ENCODE results near the gene ARHGAP18.
"Not testable (repeated sequence)": the region's sequence is repeated elsewhere in the genome, so short reads cannot be mapped to it uniquely, and the experiment has no call there.

ARHGAP18 gene

GRCh38 chr6:129575378-129576118 lies 134.4 kb downstream of the ARHGAP18 start:
- in situ Hi-C loops (cut with MboI; ENCODE audit: low pct_unique_long_range_greater_than_20kb, low sequenced_read_pairs), result loop anchor here (25.0 kb wide), 1 partner anchor 437 kb away; the partner anchor contains the start of gene L3MBTL3
- peak; percentile 66 for DNase-seq

GRCh38 chr6:129574605-129575004 lies 135.4 kb downstream of the ARHGAP18 start:
- in situ Hi-C loops (cut with MboI; ENCODE audit: low pct_unique_long_range_greater_than_20kb, low sequenced_read_pairs), result loop anchor here (25.0 kb wide), 1 partner anchor 438 kb away; the partner anchor contains the start of gene L3MBTL3
- DNase-seq, result not testable (repeated sequence)

GRCh38 chr6:129570929-129571328 lies 139.0 kb downstream of the ARHGAP18 start:
- not testable (repeated sequence) for DNase-seq

GRCh38 chr6:129568015-129568414 lies 142.0 kb downstream of the ARHGAP18 start:
- no peak for DNase-seq
- in situ Hi-C loops (cut with MboI; ENCODE audit: low pct_unique_long_range_greater_than_20kb, low sequenced_read_pairs), result no loop called here

More at GRCh38 chr6:129570929-129571328, 139.0 kb downstream of the ARHGAP18 start:
- in situ Hi-C loops (cut with MboI; ENCODE audit: low pct_unique_long_range_greater_than_20kb, low sequenced_read_pairs), result not testable (repeated sequence)

- peak; percentile 41 for DNase-seq
- in situ Hi-C loops (cut with MboI; ENCODE audit: low pct_unique_long_range_greater_than_20kb, low sequenced_read_pairs), result no loop called here
These were observed 142.6 kb downstream of the ARHGAP18 start for GRCh38 chr6:129567374-129567773.

- DNase-seq, result no peak
- in situ Hi-C loops (cut with MboI; ENCODE audit: low pct_unique_long_range_greater_than_20kb, low sequenced_read_pairs), result no loop called here
These were observed 144.2 kb downstream of the ARHGAP18 start for GRCh38 chr6:129565811-129566210.

- in situ Hi-C loops (cut with MboI; ENCODE audit: low pct_unique_long_range_greater_than_20kb, low sequenced_read_pairs), result no loop called here
These were observed 144.6 kb downstream of the ARHGAP18 start for GRCh38 chr6:129565366-129565765.

GRCh38 chr6:129558248-129558647 lies 151.7 kb downstream of the ARHGAP18 start:
- in situ Hi-C loops (cut with MboI; ENCODE audit: low pct_unique_long_range_greater_than_20kb, low sequenced_read_pairs), result no loop called here

More at GRCh38 chr6:129565366-129565765, 144.6 kb downstream of the ARHGAP18 start:
- no peak for DNase-seq

GRCh38 chr6:129555206-129555832 lies 154.7 kb downstream of the ARHGAP18 start:
- in situ Hi-C loops (cut with MboI; ENCODE audit: low pct_unique_long_range_greater_than_20kb, low sequenced_read_pairs), result no loop called here
- DNase-seq, result no peak

More at GRCh38 chr6:129558248-129558647, 151.7 kb downstream of the ARHGAP18 start:
- no peak for DNase-seq

GRCh38 chr6:129552413-129552812 lies 157.6 kb downstream of the ARHGAP18 start:
- DNase-seq, result no peak
- in situ Hi-C loops (cut with MboI; ENCODE audit: low pct_unique_long_range_greater_than_20kb, low sequenced_read_pairs), result no loop called here

- DNase-seq, result no peak
- in situ Hi-C loops (cut with MboI; ENCODE audit: low pct_unique_long_range_greater_than_20kb, low sequenced_read_pairs), result no loop called here
These were observed 158.5 kb downstream of the ARHGAP18 start for GRCh38 chr6:129551486-129551885.

GRCh38 chr6:129546702-129547101 lies 163.3 kb downstream of the ARHGAP18 start:
- no peak for DNase-seq
- in situ Hi-C loops (cut with MboI; ENCODE audit: low pct_unique_long_range_greater_than_20kb, low sequenced_read_pairs), result no loop called here

GRCh38 chr6:129544892-129545612 lies 164.9 kb downstream of the ARHGAP18 start:
- DNase-seq, result no peak
- in situ Hi-C loops (cut with MboI; ENCODE audit: low pct_unique_long_range_greater_than_20kb, low sequenced_read_pairs), result no loop called here

GRCh38 chr6:129543981-129544380 lies 166.0 kb downstream of the ARHGAP18 start:
- in situ Hi-C loops (cut with MboI; ENCODE audit: low pct_unique_long_range_greater_than_20kb, low sequenced_read_pairs), result no loop called here
- DNase-seq, result no peak

- peak; percentile 23 for DNase-seq
- in situ Hi-C loops (cut with MboI; ENCODE audit: low pct_unique_long_range_greater_than_20kb, low sequenced_read_pairs), result no loop called here
These were observed 167.3 kb downstream of the ARHGAP18 start for GRCh38 chr6:129542705-129543104.

GRCh38 chr6:129539032-129539431 lies 170.9 kb downstream of the ARHGAP18 start:
- in situ Hi-C loops (cut with MboI; ENCODE audit: low pct_unique_long_range_greater_than_20kb, low sequenced_read_pairs), result no loop called here
- no peak for DNase-seq

- in situ Hi-C loops (cut with MboI; ENCODE audit: low pct_unique_long_range_greater_than_20kb, low sequenced_read_pairs), result no loop called here
- no peak for DNase-seq
These were observed 173.7 kb downstream of the ARHGAP18 start for GRCh38 chr6:129536271-129536670.

GRCh38 chr6:129534926-129535325 lies 175.1 kb downstream of the ARHGAP18 start:
- in situ Hi-C loops (cut with MboI; ENCODE audit: low pct_unique_long_range_greater_than_20kb, low sequenced_read_pairs), result no loop called here
- DNase-seq, result no peak

Measured in KBM-7 (cell line).